Mucosa of gallbladder (tissue), 1 donor: ENCODE measurements around the gene PDZD2. TPM values are rescaled to one million over a fixed set of nuclear protein-coding genes. Genes with fewer than 3 reads are reported as not detected.
"Not testable (repeated sequence)": the region's sequence is repeated elsewhere in the genome, so short reads cannot be mapped to it uniquely, and the experiment has no call there.

Source experiments
- DNase-seq: peaks from one replicate; pipeline ENCODE4 v3.0.0-alpha.2; 2020; ENCODE audit warnings: low spot score
- total RNA-seq: library from RNA; stranded (reverse); gene quantifications from one replicate; pipeline ENCODE4 v1.2.1, GENCODE V29; 2021
- donor health status: DM: no; HTN: no; CAD: no.

Gene PDZD2
- total RNA-seq, 1 donor from 2014 or later: 2.7 TPM

- DNase-seq: peak; percentile 24
Measured at GRCh38 chr5:32076699-32077695, 438.1 kb downstream of the PDZD2 start.

GRCh38 chr5:32078855-32079254 is 439.9 kb downstream of the PDZD2 start:
- not testable (repeated sequence) for DNase-seq

- DNase-seq: not testable (repeated sequence)
Measured at GRCh38 chr5:32080565-32080964, 441.6 kb downstream of the PDZD2 start.

- no peak for DNase-seq
Measured at GRCh38 chr5:32082701-32083100, 443.8 kb downstream of the PDZD2 start.

GRCh38 chr5:32083981-32084430 is 445.1 kb downstream of the PDZD2 start:
- DNase-seq: no peak

GRCh38 chr5:32087086-32088082 is 448.5 kb downstream of the PDZD2 start:
- DNase-seq: no peak

GRCh38 chr5:32088214-32088613 is 449.3 kb downstream of the PDZD2 start:
- DNase-seq: no peak

GRCh38 chr5:32089146-32090000 is 450.4 kb downstream of the PDZD2 start:
- no peak for DNase-seq

GRCh38 chr5:32090026-32090754 is 451.3 kb downstream of the PDZD2 start:
- no peak for DNase-seq

GRCh38 chr5:32090755-32091128 is 451.8 kb downstream of the PDZD2 start:
- no peak for DNase-seq

GRCh38 chr5:32092938-32093812 is 454.2 kb downstream of the PDZD2 start:
- peak; percentile 71 for DNase-seq

- DNase-seq: no peak
Measured at GRCh38 chr5:32094691-32095090, 455.8 kb downstream of the PDZD2 start.

GRCh38 chr5:32095261-32095671 is 456.3 kb downstream of the PDZD2 start:
- no peak for DNase-seq

GRCh38 chr5:32096891-32097595 is 458.1 kb downstream of the PDZD2 start:
- no peak for DNase-seq

GRCh38 chr5:32098291-32098690 is 459.4 kb downstream of the PDZD2 start:
- DNase-seq: no peak

GRCh38 chr5:32098890-32099310 is 460.0 kb downstream of the PDZD2 start:
- DNase-seq: no peak

- DNase-seq: no peak
Measured at GRCh38 chr5:32099486-32100035, 460.6 kb downstream of the PDZD2 start.

GRCh38 chr5:32100230-32100629 is 461.3 kb downstream of the PDZD2 start:
- peak; percentile 33 for DNase-seq
